Ovary (tissue), 3 donors: ENCODE measurements around the gene PPARA.

Experiments
- CTCF ChIP-seq, 3 donors: fragments of 450-650 bp in 2 of 3; fragments of 200-600 bp in 1 of 3; IDR thresholded peaks; one replicate each; pipeline versions ENCODE4 v1.5.1 to v1.8.0; 2016 to 2022; ENCODE audit warnings: antibody characterized with exemption in 3 of 3, mild to moderate bottlenecking in 1 of 3
- EP300 ChIP-seq: sonication (generic); formaldehyde crosslinking; IDR thresholded peaks from one replicate; pipeline ENCODE4 v1.6.1; 2017; ENCODE audit warnings: antibody characterized with exemption
- POLR2A ChIP-seq: fragments of 450-650 bp; IDR thresholded peaks from one replicate; pipeline ENCODE4 v1.6.1; 2017; ENCODE audit warnings: antibody characterized with exemption, mild to moderate bottlenecking, moderate library complexity
- donor health status: DM: no; HTN: no; CAD: no.

- TF ChIP-seq EP300 (no peak), CTCF (IDR thresholded peaks at IDR 0.05) (no peak), POLR2A (no peak)
Measured at GRCh38 chr22:46137218-46137766, 13.0 kb upstream of the PPARA start.
